Mesenchymal stem cell (in vitro differentiated cells and primary cell): ENCODE measurements around the gene LRRC74A.

Experiments used
- DNase-seq: peaks from one replicate; pipeline ENCODE4 v3.0.0-alpha.2; 2013
- H2AFZ ChIP-seq: one replicate; pipeline ENCODE4 v1.6.1; 2013; ENCODE audit warnings: low read depth, mild to moderate bottlenecking, control low read depth, inconsistent platforms, low read length, moderate library complexity
- H2AK5ac ChIP-seq: 2 replicates; pipeline ENCODE4 v1.6.1; 2013; ENCODE audit warnings: low read length, moderate library complexity, mild to moderate bottlenecking, inconsistent platforms; ENCODE audit not compliant: severe bottlenecking
- H2BK120ac ChIP-seq: one replicate; pipeline ENCODE4 v1.6.1; 2013; ENCODE audit warnings: low read depth, mild to moderate bottlenecking, inconsistent platforms, low read length, moderate library complexity
- H2BK12ac ChIP-seq, 2 experiments: one replicate each; pipeline ENCODE4 v1.6.1; 2013; ENCODE audit warnings: inconsistent platforms in 2 of 2, low read length in 2 of 2, mild to moderate bottlenecking in 2 of 2, moderate library complexity in 2 of 2, control low read depth in 1 of 2
- H2BK15ac ChIP-seq: one replicate; pipeline ENCODE4 v1.6.1; 2013; ENCODE audit warnings: mild to moderate bottlenecking, low read depth, inconsistent platforms; ENCODE audit not compliant: poor library complexity, severe bottlenecking
- H2BK5ac ChIP-seq: 2 replicates; pipeline ENCODE4 v1.6.1; 2013; ENCODE audit warnings: low read depth, mild to moderate bottlenecking, low read length, control low read depth, inconsistent platforms; ENCODE audit not compliant: poor library complexity, severe bottlenecking
- H3K14ac ChIP-seq, 2 experiments: one replicate each; pipeline ENCODE4 v1.6.1; 2013; ENCODE audit warnings: inconsistent platforms in 2 of 2, low read length in 2 of 2, control low read depth in 1 of 2, mild to moderate bottlenecking in 1 of 2, moderate library complexity in 1 of 2
- H3K18ac ChIP-seq, 2 experiments: one replicate each; pipeline ENCODE4 v1.6.1; 2013; ENCODE audit warnings: inconsistent platforms in 2 of 2, low read length in 2 of 2, control low read depth in 1 of 2, low read depth in 1 of 2, mild to moderate bottlenecking in 1 of 2
- H3K23ac ChIP-seq, 2 experiments: one replicate each; pipeline ENCODE4 v1.6.1; 2013; ENCODE audit warnings: inconsistent platforms in 2 of 2, low read length in 2 of 2, mild to moderate bottlenecking in 2 of 2, moderate library complexity in 2 of 2, control low read depth in 1 of 2
- H3K27ac ChIP-seq: 2 replicates; pipeline ENCODE4 v1.5.1; 2013; ENCODE audit warnings: mild to moderate bottlenecking, moderate library complexity, low read length, control low read depth, inconsistent platforms; ENCODE audit not compliant: poor library complexity, severe bottlenecking
- H3K27me3 ChIP-seq, 2 experiments: 2 replicates each; pipeline versions ENCODE4 v1.6.1 to v1.7.0; 2013; ENCODE audit warnings: low read length in 2 of 2, mild to moderate bottlenecking in 2 of 2, moderate library complexity in 2 of 2, control low read depth in 1 of 2, inconsistent platforms in 1 of 2; ENCODE audit not compliant: control insufficient read depth in 1 of 2, insufficient read depth in 1 of 2
- H3K36me3 ChIP-seq, 2 experiments: 2 replicates each; pipeline versions ENCODE4 v1.6.1 to v1.7.0; 2013; ENCODE audit warnings: low read length in 2 of 2, control low read depth in 1 of 2, inconsistent platforms in 1 of 2, low read depth in 1 of 2, mild to moderate bottlenecking in 1 of 2; ENCODE audit not compliant: insufficient read depth in 2 of 2, control insufficient read depth in 1 of 2
- H3K4ac ChIP-seq, 2 experiments: one replicate each; pipeline ENCODE4 v1.6.1; 2013; ENCODE audit warnings: inconsistent platforms in 2 of 2, low read length in 2 of 2, mild to moderate bottlenecking in 2 of 2, moderate library complexity in 2 of 2, control low read depth in 1 of 2, low read depth in 1 of 2
- H3K4me1 ChIP-seq: 2 replicates; pipeline ENCODE4 v1.6.1; 2013; ENCODE audit warnings: low read depth, low read length, control low read depth; ENCODE audit not compliant: control insufficient read depth, insufficient read depth
- H3K4me2 ChIP-seq: 2 replicates; pipeline ENCODE4 v1.6.1; 2013; ENCODE audit warnings: low read length, mild to moderate bottlenecking, inconsistent platforms; ENCODE audit not compliant: poor library complexity, severe bottlenecking
- H3K4me3 ChIP-seq, 2 experiments: 2 replicates each; pipeline versions ENCODE4 v1.5.1 to v1.7.0; 2013; ENCODE audit warnings: low read length in 2 of 2, mild to moderate bottlenecking in 2 of 2, control low read depth in 1 of 2, low read depth in 1 of 2; ENCODE audit not compliant: insufficient read depth in 1 of 2
- H3K79me1 ChIP-seq: replicated peaks from 2 replicates; pipeline ENCODE4 v1.6.1; 2013; ENCODE audit warnings: mild to moderate bottlenecking, control low read depth, low read length, inconsistent platforms; ENCODE audit not compliant: poor library complexity, severe bottlenecking
- H3K9ac ChIP-seq: 2 replicates; pipeline ENCODE4 v1.7.0; 2013; ENCODE audit warnings: mild to moderate bottlenecking, low read length, moderate library complexity
- H3K9me3 ChIP-seq: 2 replicates; pipeline ENCODE4 v1.7.0; 2013; ENCODE audit warnings: mild to moderate bottlenecking, low read length; ENCODE audit not compliant: control insufficient read depth
- H4K8ac ChIP-seq: one replicate; pipeline ENCODE4 v1.6.1; 2013; ENCODE audit warnings: inconsistent platforms, mild to moderate bottlenecking, low read length, moderate library complexity
- H4K91ac ChIP-seq: one replicate; pipeline ENCODE4 v1.6.1; 2013; ENCODE audit warnings: mild to moderate bottlenecking, low read length, inconsistent platforms
- WGBS: methylation state at CpG from one replicate; pipeline ENCODE4 v1.1.7; 2013; ENCODE audit warnings: mixed read lengths; 5-methylcytosine and 5-hydroxymethylcytosine counted together

Gene LRRC74A

GRCh38 chr14:76810525-76810924, 15.7 kb upstream of the LRRC74A start:
- Histone ChIP-seq H4K8ac (no peak overlapping the region), H3K14ac (no peak overlapping the region), H3K23ac (no peak overlapping the region), H3K9me3 (no peaks in the 10 kb centered on the region), H3K4me1 (no peaks in the 10 kb centered on the region), H2BK120ac (no peak overlapping the region), H2AFZ (no peak overlapping the region), H3K4ac (no peak overlapping the region), H2BK15ac (no peak overlapping the region), H3K9ac (peak overlapping the region; percentile 84), H3K79me1 (peaks cover 27% of the 10 kb centered on the region), H3K36me3 (peaks cover 25 to 35% of the 10 kb centered on the region in 2 experiments), H3K27me3 (no peaks in the 10 kb centered on the region), H3K18ac (no peak overlapping the region), H2BK12ac (no peak overlapping the region), H3K4me2 (no peak overlapping the region), H4K91ac (no peak overlapping the region), H2AK5ac (no peak overlapping the region), H3K27ac (no peak overlapping the region), H2BK5ac (no peak overlapping the region), H3K4me3 (peak overlapping the region in 1 of 2 experiments; percentile 90)
- WGBS, result 44% methylated on average over 2 of the region's 3 CpGs
- DNase-seq, result no peak

- Histone ChIP-seq H3K36me3 (peaks cover 25 to 30% of the 10 kb centered on the region in 2 experiments), H2BK120ac (no peak overlapping the region), H3K27ac (no peak overlapping the region), H3K18ac (no peak overlapping the region), H2AFZ (no peak overlapping the region), H2BK12ac (no peak overlapping the region), H2AK5ac (no peak overlapping the region), H4K91ac (no peak overlapping the region), H3K9me3 (no peaks in the 10 kb centered on the region), H3K4me1 (no peaks in the 10 kb centered on the region), H3K4me3 (peak overlapping the region in 1 of 2 experiments; percentile 90), H2BK15ac (no peak overlapping the region), H3K9ac (peak overlapping the region; percentile 84), H2BK5ac (no peak overlapping the region), H3K79me1 (peaks cover 26% of the 10 kb centered on the region), H3K23ac (no peak overlapping the region), H3K14ac (no peak overlapping the region), H3K4ac (no peak overlapping the region), H4K8ac (no peak overlapping the region), H3K4me2 (peak overlapping the region; percentile 58), H3K27me3 (no peaks in the 10 kb centered on the region)
- peak; percentile 71 for DNase-seq
- 27% methylated on average over 8 of the region's 9 CpGs for WGBS
Measured at GRCh38 chr14:76810953-76811400, 15.2 kb upstream of the LRRC74A start.

GRCh38 chr14:76811561-76811960, 14.6 kb upstream of the LRRC74A start:
- H3K23ac ChIP-seq, result no peak overlapping the region
- H2BK12ac ChIP-seq, result no peak overlapping the region
- H4K8ac ChIP-seq, result no peak overlapping the region
- H2BK120ac ChIP-seq, result no peak overlapping the region
- peak overlapping the region; percentile 84 for H3K9ac ChIP-seq
- H3K9me3 ChIP-seq, result no peaks in the 10 kb centered on the region
- H4K91ac ChIP-seq, result no peak overlapping the region
- WGBS, result 31% methylated on average over 1 of the region's 4 CpGs
- no peak overlapping the region for H2BK5ac ChIP-seq
- H3K4me3 ChIP-seq, result peak overlapping the region in 1 of 2 experiments; percentile 90
- DNase-seq, result peak; percentile 29
- peaks cover 19 to 25% of the 10 kb centered on the region in 2 experiments for H3K36me3 ChIP-seq
- H3K4me1 ChIP-seq, result no peaks in the 10 kb centered on the region
- peaks cover 0 to 4% of the 10 kb centered on the region in 2 experiments for H3K27me3 ChIP-seq
- H2AFZ ChIP-seq, result no peak overlapping the region
- H3K27ac ChIP-seq, result no peak overlapping the region
- H3K14ac ChIP-seq, result no peak overlapping the region
- no peak overlapping the region for H3K18ac ChIP-seq
- peak overlapping the region; percentile 96 for H3K4me2 ChIP-seq
- H3K4ac ChIP-seq, result no peak overlapping the region
- peaks cover 23% of the 10 kb centered on the region for H3K79me1 ChIP-seq
- H2BK15ac ChIP-seq, result no peak overlapping the region
- H2AK5ac ChIP-seq, result no peak overlapping the region

GRCh38 chr14:76812093-76812421, 14.2 kb upstream of the LRRC74A start:
- H3K27ac ChIP-seq, result no peak overlapping the region
- DNase-seq, result no peak
- peaks cover 0 to 9% of the 10 kb centered on the region in 2 experiments for H3K27me3 ChIP-seq
- peak overlapping the region in 1 of 2 experiments; percentile 89 for H3K4ac ChIP-seq
- peak overlapping the region; percentile 92 for H2AFZ ChIP-seq
- peak overlapping the region; percentile 96 for H3K4me2 ChIP-seq
- H2BK15ac ChIP-seq, result peak overlapping the region; percentile 89
- WGBS, result 0% methylated on average over 20 of the region's 20 CpGs
- peak overlapping the region in 1 of 2 experiments; percentile 84 for H3K14ac ChIP-seq
- H2AK5ac ChIP-seq, result no peak overlapping the region
- peak overlapping the region; percentile 27 for H2BK120ac ChIP-seq
- peak overlapping the region; percentile 79 to 84 for H3K18ac ChIP-seq
- no peak overlapping the region for H4K8ac ChIP-seq
- H3K36me3 ChIP-seq, result peaks cover 16 to 20% of the 10 kb centered on the region in 2 experiments
- no peaks in the 10 kb centered on the region for H3K4me1 ChIP-seq
- H3K4me3 ChIP-seq, result peak overlapping the region; percentile 84 to 90
- H3K9ac ChIP-seq, result peak overlapping the region; percentile 84
- H2BK12ac ChIP-seq, result peak overlapping the region in 1 of 2 experiments; percentile 29
- peaks cover 23% of the 10 kb centered on the region for H3K79me1 ChIP-seq
- H2BK5ac ChIP-seq, result no peak overlapping the region
- no peak overlapping the region for H4K91ac ChIP-seq
- H3K9me3 ChIP-seq, result no peaks in the 10 kb centered on the region
- H3K23ac ChIP-seq, result peak overlapping the region in 1 of 2 experiments; percentile 46
